Glomerular visceral epithelial cell (primary cell): ENCODE data around the gene PCGF6.
"Not testable (repeated sequence)": the region's sequence is repeated elsewhere in the genome, so short reads cannot be mapped to it uniquely, and the experiment has no call there.

ENCODE experiments used
- DNase-seq: peaks from one replicate; pipeline ENCODE4 v3.0.0-alpha.2; 2016; ENCODE audit errors: extremely low spot score

Gene PCGF6

GRCh38 chr10:103350517-103351260, at the start of gene PCGF6:
Gene PCGF6, minus strand, starts transcription at chr10:103351140. Its CDS starts 74 bp downstream, at chr10:103351066.
- DNase-seq = peak; percentile 89

- DNase-seq = peak; percentile 24
Observed at GRCh38 chr10:103397191-103397825, 46.4 kb upstream of the PCGF6 start.

- DNase-seq = no peak
Observed at GRCh38 chr10:103396789-103397087, 45.8 kb upstream of the PCGF6 start.

- DNase-seq = peak; percentile 98
Observed at GRCh38 chr10:103396067-103396788, 45.3 kb upstream of the PCGF6 start, which contains the start of the genes ATP5MK and PDCD11. Gene ATP5MK, minus strand, starts transcription at chr10:103396475. Its CDS starts 4,018 bp downstream, at chr10:103392457. Gene PDCD11, plus strand, starts transcription at chr10:103396626. Its CDS starts 1,801 bp downstream, at chr10:103398427.

- DNase-seq = peak; percentile 12
Observed at GRCh38 chr10:103395754-103396066, 44.8 kb upstream of the PCGF6 start.

- DNase-seq = no peak
Observed at GRCh38 chr10:103394180-103394579, 43.2 kb upstream of the PCGF6 start.

- no peak for DNase-seq
Observed at GRCh38 chr10:103382769-103383168, 31.8 kb upstream of the PCGF6 start.

GRCh38 chr10:103374263-103374662, 23.3 kb upstream of the PCGF6 start:
- DNase-seq = no peak

GRCh38 chr10:103373544-103373943, 22.6 kb upstream of the PCGF6 start:
- no peak for DNase-seq

GRCh38 chr10:103367782-103368518, 17.0 kb upstream of the PCGF6 start, which contains the start of gene TAF5:
Gene TAF5, plus strand, starts transcription at chr10:103367976. Its CDS starts 14 bp downstream, at chr10:103367990.
- DNase-seq = peak; percentile 95

- DNase-seq = no peak
Observed at GRCh38 chr10:103367379-103367781, 16.4 kb upstream of the PCGF6 start.

GRCh38 chr10:103360791-103361190, 9.9 kb upstream of the PCGF6 start:
- DNase-seq = not testable (repeated sequence)

- not testable (repeated sequence) for DNase-seq
Observed at GRCh38 chr10:103359493-103359892, 8.6 kb upstream of the PCGF6 start.

GRCh38 chr10:103355906-103356599, 5.1 kb upstream of the PCGF6 start:
- no peak for DNase-seq

- DNase-seq = not testable (repeated sequence)
Observed at GRCh38 chr10:103354567-103354966, 3.6 kb upstream of the PCGF6 start.

GRCh38 chr10:103353281-103353680, 2.3 kb upstream of the PCGF6 start:
- DNase-seq = no peak

- no peak for DNase-seq
Observed at GRCh38 chr10:103350175-103350516, 794 bp downstream of the PCGF6 start.

- DNase-seq = no peak
Observed at GRCh38 chr10:103336370-103336769, 14.6 kb downstream of the PCGF6 start.

GRCh38 chr10:103334567-103334966, 16.4 kb downstream of the PCGF6 start:
- DNase-seq = no peak

- peak; percentile 28 for DNase-seq
Observed at GRCh38 chr10:103333934-103334520, 16.9 kb downstream of the PCGF6 start.

GRCh38 chr10:103327906-103328305, 23.0 kb downstream of the PCGF6 start:
- no peak for DNase-seq
